CD14-positive monocyte (primary cell): Measurements from ENCODE around the gene SPR. TPM values are rescaled to one million over a fixed set of nuclear protein-coding genes. Genes with fewer than 3 reads are reported as not detected.

Experiments used
- DNase-seq, 3 donors: peaks; one replicate each; pipeline ENCODE4 v3.0.0-alpha.2; 2011 to 2022
- H2AFZ ChIP-seq: 2 replicates; pipeline ENCODE4 v1.6.0; 2012; ENCODE audit warnings: mild to moderate bottlenecking, low read depth, low read length, inconsistent platforms; ENCODE audit not compliant: insufficient read depth, poor library complexity, severe bottlenecking
- H3K27ac ChIP-seq, 2 donors: 1 replicate in 1 of 2; 2 replicates in 1 of 2; pipeline ENCODE4 v1.5.1; 2012 to 2013; ENCODE audit warnings: low read length in 2 of 2, control low read depth in 1 of 2, inconsistent platforms in 1 of 2, low read depth in 1 of 2, mild to moderate bottlenecking in 1 of 2
- H3K27me3 ChIP-seq, 2 donors: one replicate each; pipeline versions ENCODE4 v1.6.0 to v1.6.1; 2011 to 2013; ENCODE audit warnings: low read length in 2 of 2; ENCODE audit not compliant: control insufficient read depth in 2 of 2, insufficient read depth in 2 of 2
- H3K36me3 ChIP-seq, 2 donors: replicated peaks in 1 of 2; 1 replicate in 1 of 2; 2 replicates in 1 of 2; pipeline versions ENCODE4 v1.5.1 to v1.6.1; 2012 to 2013; ENCODE audit warnings: low read length in 2 of 2, control low read depth in 1 of 2, inconsistent platforms in 1 of 2, mild to moderate bottlenecking in 1 of 2; ENCODE audit not compliant: insufficient read depth in 2 of 2, control insufficient read depth in 1 of 2
- H3K4me1 ChIP-seq, 2 donors: 1 replicate in 1 of 2; 2 replicates in 1 of 2; pipeline versions ENCODE4 v1.5.1 to v1.6.1; 2012 to 2013; ENCODE audit warnings: low read length in 2 of 2, control low read depth in 1 of 2, inconsistent platforms in 1 of 2, mild to moderate bottlenecking in 1 of 2, moderate library complexity in 1 of 2; ENCODE audit not compliant: insufficient read depth in 2 of 2, control insufficient read depth in 1 of 2
- H3K4me2 ChIP-seq: replicated peaks from 2 replicates; pipeline ENCODE3; 2012; ENCODE audit warnings: low read length, moderate library complexity, mild to moderate bottlenecking; ENCODE audit not compliant: poor library complexity, severe bottlenecking; ENCODE audit errors: extremely low read depth
- H3K4me3 ChIP-seq, 3 experiments: fragments of 200-600 bp in 1 of 3; sonication (generic) in 1 of 3; replicated peaks in 1 of 3; 1 replicate in 2 of 3; 2 replicates in 1 of 3; pipeline ENCODE4 v1.5.1; 2011 to 2013; ENCODE audit warnings: low read length in 3 of 3, mild to moderate bottlenecking in 3 of 3, control low read depth in 2 of 3, low read depth in 2 of 3, inconsistent platforms in 1 of 3, moderate library complexity in 1 of 3
- H3K79me2 ChIP-seq: 2 replicates; pipeline ENCODE4 v1.6.0; 2012; ENCODE audit warnings: mild to moderate bottlenecking, control low read depth, inconsistent platforms, low read length, moderate library complexity; ENCODE audit not compliant: insufficient read depth
- H3K9ac ChIP-seq: 2 replicates; pipeline ENCODE4 v1.6.0; 2017; ENCODE audit warnings: low read length, mild to moderate bottlenecking; ENCODE audit not compliant: insufficient read depth, poor library complexity, severe bottlenecking
- H3K9me3 ChIP-seq, 2 donors: replicated peaks in 1 of 2; 1 replicate in 1 of 2; 2 replicates in 1 of 2; pipeline versions ENCODE4 v1.5.1 to v1.6.1; 2012 to 2013; ENCODE audit warnings: low read length in 2 of 2, control low read depth in 1 of 2; ENCODE audit not compliant: control insufficient read depth in 1 of 2, insufficient read depth in 1 of 2
- H4K20me1 ChIP-seq: 2 replicates; pipeline ENCODE4 v1.6.0; 2012; ENCODE audit warnings: mild to moderate bottlenecking, low read length, control low read depth, moderate library complexity; ENCODE audit not compliant: insufficient read depth
- H3K27ac Mint-ChIP-seq, 7 donors: one replicate each; pipeline ENCODE4 v1.8.0; 2020; ENCODE audit warnings: mild to moderate bottlenecking in 7 of 7, mixed read lengths in 7 of 7, moderate library complexity in 6 of 7, inconsistent platforms in 2 of 7
- H3K27me3 Mint-ChIP-seq, 3 donors: one replicate each; pipeline ENCODE4 v1.8.0; 2021 to 2022; ENCODE audit warnings: low read depth in 3 of 3, mild to moderate bottlenecking in 3 of 3, mixed read lengths in 3 of 3, moderate library complexity in 3 of 3, inconsistent platforms in 1 of 3
- H3K36me3 Mint-ChIP-seq, 2 donors: one replicate each; pipeline ENCODE4 v1.8.0; 2020; ENCODE audit warnings: mixed read lengths in 2 of 2, inconsistent platforms in 1 of 2, mild to moderate bottlenecking in 1 of 2
- H3K4me1 Mint-ChIP-seq: one replicate; pipeline ENCODE4 v1.8.0; 2020; ENCODE audit warnings: mild to moderate bottlenecking, mixed read lengths
- H3K4me3 Mint-ChIP-seq, 2 donors: one replicate each; pipeline ENCODE4 v1.8.0; 2020; ENCODE audit warnings: mild to moderate bottlenecking in 2 of 2, mixed read lengths in 2 of 2, moderate library complexity in 1 of 2
- H3K9me3 Mint-ChIP-seq, 7 donors: one replicate each; pipeline ENCODE4 v1.8.0; 2020 to 2022; ENCODE audit warnings: mixed read lengths in 7 of 7, mild to moderate bottlenecking in 6 of 7, moderate library complexity in 6 of 7, inconsistent platforms in 2 of 7
- CTCF ChIP-seq: fragments of 200-600 bp; IDR thresholded peaks from one replicate; pipeline ENCODE4 v1.8.0; 2022; ENCODE audit warnings: antibody characterized with exemption, mild to moderate bottlenecking
- WGBS: methylation state at CpG from one replicate; pipeline ENCODE4 v1.1.5; 2013; ENCODE audit warnings: missing lambda C conversion rate; ENCODE audit not compliant: insufficient coverage; 5-methylcytosine and 5-hydroxymethylcytosine counted together
- intact Hi-C, 2 donors: fragments of 100-400 bp; cut with micrococcal nuclease; formaldehyde crosslinking; loops; one replicate each; pipeline versions ENCODE4 v1.15.0 to v1.15.1; 2023
- polyA plus RNA-seq, 3 donors: library from polyadenylated mRNA; depleted of rRNA in 1 of 3; unstranded in 2 of 3; stranded (reverse) in 1 of 3; fragments of 300-500 nt in 2 of 3; fragments of >200 nt in 1 of 3; fragmentation: Illumina TruSeq in 2 of 3; gene quantifications; 1 replicate in 2 of 3; 2 replicates in 1 of 3; pipeline ENCODE4 v1.2.3, GENCODE V29; 2012 to 2021

The SPR gene
- polyA plus RNA-seq, 3 donors, result 2.9 to 12.5 (median 7.6) TPM

GRCh38 chr2:72896446-72896845, 9.2 kb downstream of the SPR start:
- no peaks in the 10 kb centered on the region for H3K9me3 ChIP-seq
- H3K9ac ChIP-seq, result no peak overlapping the region
- Mint-ChIP-seq H3K4me1 (peaks cover 19% of the 10 kb centered on the region), H3K9me3 (peaks cover 0 to 2% (median 0%) of the 10 kb centered on the region in 7 donors), H3K36me3 (peaks cover 3 to 4% of the 10 kb centered on the region in 2 donors), H3K27me3 (peaks cover 56 to 66% (median 64%) of the 10 kb centered on the region in 3 donors), H3K4me3 (peak overlapping the region in 1 of 2 donors; percentile 37), H3K27ac (peak overlapping the region in 1 of 7 donors; percentile 45)
- H3K27ac ChIP-seq, result no peak overlapping the region
- H3K4me3 ChIP-seq, result no peak overlapping the region
- H3K4me2 ChIP-seq, result no peak overlapping the region
- TF ChIP-seq CTCF, result no peak
- H3K36me3 ChIP-seq, result no peaks in the 10 kb centered on the region
- peaks cover 14 to 47% of the 10 kb centered on the region in 2 donors for H3K27me3 ChIP-seq
- no peaks in the 10 kb centered on the region for H3K79me2 ChIP-seq
- no peak for DNase-seq
- intact Hi-C loops, result no loop called here
- H3K4me1 ChIP-seq, result peaks cover 5 to 10% of the 10 kb centered on the region in 2 donors
- H4K20me1 ChIP-seq, result no peaks in the 10 kb centered on the region
- H2AFZ ChIP-seq, result no peak overlapping the region
- WGBS, result 71% methylated on average over 1 of the region's 4 CpGs

- peaks cover 9% of the 10 kb centered on the region for H3K4me1 Mint-ChIP-seq
- no peak overlapping the region for H3K4me3 Mint-ChIP-seq
- Histone ChIP-seq H3K36me3 (no peaks in the 10 kb centered on the region), H3K4me3 (no peak overlapping the region), H2AFZ (no peak overlapping the region), H3K9ac (no peak overlapping the region), H4K20me1 (no peaks in the 10 kb centered on the region), H3K4me2 (no peak overlapping the region), H3K4me1 (no peaks in the 10 kb centered on the region), H3K27me3 (peaks cover 19 to 61% of the 10 kb centered on the region in 2 donors), H3K9me3 (no peaks in the 10 kb centered on the region), H3K79me2 (no peaks in the 10 kb centered on the region), H3K27ac (no peak overlapping the region)
- no peak overlapping the region for H3K27ac Mint-ChIP-seq
- no peak for TF ChIP-seq CTCF
- WGBS, result 77% methylated on average over 7 of the region's 18 CpGs
- H3K9me3 Mint-ChIP-seq, result peaks cover 0 to 2% (median 0%) of the 10 kb centered on the region in 7 donors
- intact Hi-C loops, result no loop called here
- DNase-seq, result no peak
- H3K36me3 Mint-ChIP-seq, result no peaks in the 10 kb centered on the region
- H3K27me3 Mint-ChIP-seq, result peaks cover 64 to 79% (median 74%) of the 10 kb centered on the region in 3 donors
Observed at GRCh38 chr2:72897785-72898584, 10.8 kb downstream of the SPR start.
